ENCODE measurements around the gene STAMBP. TPM values are rescaled to one million over a fixed set of nuclear protein-coding genes. Genes with fewer than 3 reads are reported as not detected.
"Not testable (repeated sequence)": the region's sequence is repeated elsewhere in the genome, so short reads cannot be mapped to it uniquely, and the experiment has no call there.

The STAMBP gene
- 100 to 1,000 TPM in 1 of 2 donors, 10 to 100 TPM in 1; 59.5 to 152 TPM for total RNA-seq

DNA sequence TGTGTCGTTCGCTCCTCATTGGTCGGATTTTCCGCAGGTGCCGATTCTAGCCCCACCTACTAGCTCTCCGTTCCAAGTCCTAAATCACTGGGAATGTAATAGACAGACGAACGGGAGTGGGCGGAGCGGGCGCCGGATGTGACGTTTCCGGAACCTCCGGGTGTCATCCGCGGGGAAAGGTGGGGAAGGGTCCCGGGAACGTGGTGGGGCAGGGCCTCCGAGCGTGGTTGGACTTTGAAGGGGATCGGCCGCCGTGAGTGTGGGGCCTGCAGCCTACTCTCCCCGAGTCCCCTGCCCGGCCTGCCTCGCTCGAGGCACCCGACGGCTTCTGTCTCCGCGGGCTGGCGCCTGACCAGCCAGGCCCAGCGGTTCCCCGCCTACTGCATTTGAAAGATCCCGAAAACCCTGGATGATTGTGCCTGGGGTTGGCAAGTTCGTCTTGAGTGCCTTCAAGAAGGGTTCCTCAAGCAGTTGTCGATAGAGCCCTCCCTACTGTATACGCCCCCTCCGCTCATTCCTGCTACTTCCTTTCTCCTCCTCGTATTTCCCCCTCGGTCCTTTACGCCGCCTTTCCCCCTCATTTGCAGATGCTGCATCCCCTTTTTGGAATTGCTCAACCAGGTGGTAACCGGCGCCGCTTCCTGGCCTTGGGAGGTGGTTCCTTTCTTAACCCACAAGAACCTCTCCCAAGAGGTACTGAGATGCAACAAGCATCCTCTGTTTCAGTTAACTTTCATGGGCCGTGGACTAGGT lies at the start of gene STAMBP:
STAMBP (plus strand) TSS at position 144 of the 753 bp plus-strand sequence. CDS start 1,896 bp downstream, outside the sequence.
- Mint-ChIP-seq H3K9me3 (peaks cover 3% of the 10 kb centered on the region), H3K27ac (peak within 1 kb of the TSS; percentile 94), H3K4me3 (peak within 1 kb of the TSS; percentile 94), H3K36me3 (ENCODE audit: low read depth) (peaks cover 55% of the 10 kb centered on the region), H3K27me3 (no peaks in the 10 kb centered on the region), H3K4me1 (peaks cover 33% of the 10 kb centered on the region)
- peak; percentile 70 for ATAC-seq (replicated peaks)

DNA sequence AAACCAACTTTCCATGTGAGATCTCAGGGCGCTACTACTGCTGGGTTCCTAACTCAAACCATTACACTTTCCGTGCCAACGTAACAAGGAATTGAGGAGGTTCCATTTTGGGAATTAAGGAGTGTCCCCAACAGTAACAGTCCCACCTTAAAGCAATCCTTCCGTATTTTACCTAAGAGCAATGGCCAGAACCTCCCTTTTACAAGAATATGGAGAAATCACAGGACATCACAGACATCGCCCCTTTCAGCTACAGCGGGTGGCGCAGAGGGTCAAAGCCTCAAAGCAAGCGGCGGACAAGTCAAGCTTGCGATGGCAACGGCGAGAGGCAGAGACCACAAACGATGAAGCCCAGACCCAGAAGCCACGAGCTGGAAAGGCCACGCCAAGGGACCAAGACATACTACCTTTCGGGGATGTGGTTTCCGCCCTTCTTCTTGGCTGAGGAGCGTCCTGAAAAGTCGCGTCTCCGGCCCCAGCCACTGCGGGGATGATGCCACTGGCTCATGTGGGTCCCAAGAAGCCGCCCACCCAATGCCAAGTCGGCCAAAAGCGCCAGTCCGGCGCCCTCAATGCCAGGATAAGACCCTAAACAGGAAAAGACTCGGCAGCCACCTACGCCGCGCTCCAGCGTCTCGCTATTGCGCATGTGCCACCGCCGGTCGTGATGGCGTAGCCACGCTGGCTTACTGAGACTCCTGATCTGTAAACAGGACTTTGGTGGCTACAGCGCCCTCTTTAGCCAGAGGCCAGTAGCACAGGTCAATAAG lies 49.1 kb upstream of the STAMBP start, which contains the start of gene DUSP11:
DUSP11 (minus strand) TSS at position 637 of the 770 bp plus-strand sequence; CDS start at position 508, 129 bp downstream.
- Mint-ChIP-seq H3K27me3 (peaks cover 4% of the 10 kb centered on the region), H3K9me3 (no peaks in the 10 kb centered on the region), H3K27ac (peak within 1 kb of the TSS; percentile 99), H3K4me1 (peaks cover 6% of the 10 kb centered on the region), H3K36me3 (ENCODE audit: low read depth) (peaks cover 51% of the 10 kb centered on the region), H3K4me3 (peak within 1 kb of the TSS; percentile 100)
- ATAC-seq (replicated peaks): peak; percentile 99

DNA sequence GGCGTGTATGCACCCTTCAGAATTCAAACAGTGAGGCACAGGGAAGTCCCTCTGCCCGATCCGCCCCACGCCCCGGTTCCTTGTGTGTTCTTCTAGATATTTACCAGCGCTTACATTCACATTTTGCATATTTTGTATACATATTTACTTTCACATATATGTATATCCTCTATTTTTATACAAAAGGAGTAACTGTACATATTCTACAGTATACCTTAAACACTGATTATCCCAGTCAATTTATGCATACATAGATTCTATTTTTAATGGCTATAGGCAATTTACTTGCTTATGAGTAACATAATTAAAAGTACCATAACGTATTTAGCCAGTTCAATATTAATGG lies 48.6 kb upstream of the STAMBP start:
- H3K27ac Mint-ChIP-seq: peak overlapping the region; percentile 99
- peaks cover 46% of the 10 kb centered on the region for H3K36me3 Mint-ChIP-seq (ENCODE audit: low read depth)
- peaks cover 4% of the 10 kb centered on the region for H3K27me3 Mint-ChIP-seq
- peaks cover 6% of the 10 kb centered on the region for H3K4me1 Mint-ChIP-seq
- H3K9me3 Mint-ChIP-seq: no peaks in the 10 kb centered on the region
- peak overlapping the region; percentile 100 for H3K4me3 Mint-ChIP-seq
- ATAC-seq (replicated peaks): no peak

DNA sequence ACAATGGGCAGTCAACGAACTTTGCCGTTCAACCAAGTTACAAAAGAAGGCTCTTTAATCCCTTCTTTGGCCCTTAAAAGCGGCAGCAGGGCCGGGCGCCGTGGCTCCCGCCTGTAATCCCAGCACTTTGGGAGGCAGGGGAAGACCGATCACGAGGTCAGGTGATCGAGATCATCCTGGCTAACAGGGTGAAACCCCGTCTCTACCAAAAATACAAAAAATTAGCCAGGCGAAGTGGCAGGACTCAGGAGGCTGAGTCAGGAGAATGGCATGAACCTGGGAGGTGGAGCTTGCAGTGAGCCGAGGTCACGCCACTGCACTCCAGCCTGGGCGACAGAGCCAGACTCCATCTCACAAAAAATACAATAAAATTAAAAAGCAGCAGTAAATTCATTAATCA lies 45.4 kb upstream of the STAMBP start:
- H3K36me3 Mint-ChIP-seq (ENCODE audit: low read depth): peaks cover 14% of the 10 kb centered on the region
- not testable (repeated sequence) for H3K27me3 Mint-ChIP-seq; H3K27ac Mint-ChIP-seq; H3K4me3 Mint-ChIP-seq; H3K9me3 Mint-ChIP-seq; ATAC-seq (replicated peaks); H3K4me1 Mint-ChIP-seq

DNA sequence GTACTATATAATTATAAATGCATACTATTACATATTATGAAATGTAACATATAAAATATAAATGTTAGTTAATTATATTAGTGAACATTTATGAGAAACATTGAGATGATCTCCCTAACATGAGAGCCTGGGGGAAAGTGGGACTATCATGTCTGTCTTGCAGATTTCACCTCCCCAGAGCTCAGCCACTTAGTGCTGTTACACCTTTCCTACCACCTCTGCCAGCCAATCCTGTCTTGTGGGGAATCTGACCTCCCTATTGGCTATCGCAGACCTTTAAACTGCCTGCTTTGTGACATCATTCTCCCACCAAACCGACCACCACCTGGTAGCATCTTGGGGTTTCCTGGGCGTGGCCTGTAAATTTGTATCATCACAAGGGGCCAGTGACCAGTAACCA lies 44.9 kb upstream of the STAMBP start, which contains the start of gene C2orf78:
C2orf78 (plus strand) TSS at position 301 of the 400 bp plus-strand sequence. CDS start 127 bp downstream, outside the sequence.
- H3K9me3 Mint-ChIP-seq; H3K36me3 Mint-ChIP-seq (ENCODE audit: low read depth); H3K4me3 Mint-ChIP-seq; H3K27ac Mint-ChIP-seq; H3K4me1 Mint-ChIP-seq; H3K27me3 Mint-ChIP-seq; ATAC-seq (replicated peaks): not testable (repeated sequence)

DNA sequence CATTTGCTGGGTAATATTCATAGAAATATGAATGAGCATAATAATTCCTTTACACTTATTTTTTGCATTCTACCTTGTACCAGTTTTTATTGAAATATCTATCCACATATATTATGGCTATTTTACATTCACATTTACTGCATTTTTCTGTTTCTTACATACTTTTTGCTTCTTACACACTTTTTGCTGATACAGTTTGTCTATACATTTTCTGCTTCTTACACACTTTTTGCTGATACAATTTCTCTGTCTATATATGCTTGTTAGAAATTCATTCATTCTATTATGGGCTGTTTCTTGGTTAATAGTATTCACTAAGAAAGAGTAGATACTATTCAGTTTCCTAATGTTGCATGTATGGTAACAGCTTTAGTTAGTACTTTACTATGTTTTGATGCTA lies 16.9 kb upstream of the STAMBP start:
- H3K36me3 Mint-ChIP-seq (ENCODE audit: low read depth): no peaks in the 10 kb centered on the region
- no peak overlapping the region for H3K4me3 Mint-ChIP-seq
- no peaks in the 10 kb centered on the region for H3K4me1 Mint-ChIP-seq
- no peaks in the 10 kb centered on the region for H3K9me3 Mint-ChIP-seq
- no peak for ATAC-seq (replicated peaks)
- H3K27me3 Mint-ChIP-seq: peaks cover 4% of the 10 kb centered on the region
- no peak overlapping the region for H3K27ac Mint-ChIP-seq

DNA sequence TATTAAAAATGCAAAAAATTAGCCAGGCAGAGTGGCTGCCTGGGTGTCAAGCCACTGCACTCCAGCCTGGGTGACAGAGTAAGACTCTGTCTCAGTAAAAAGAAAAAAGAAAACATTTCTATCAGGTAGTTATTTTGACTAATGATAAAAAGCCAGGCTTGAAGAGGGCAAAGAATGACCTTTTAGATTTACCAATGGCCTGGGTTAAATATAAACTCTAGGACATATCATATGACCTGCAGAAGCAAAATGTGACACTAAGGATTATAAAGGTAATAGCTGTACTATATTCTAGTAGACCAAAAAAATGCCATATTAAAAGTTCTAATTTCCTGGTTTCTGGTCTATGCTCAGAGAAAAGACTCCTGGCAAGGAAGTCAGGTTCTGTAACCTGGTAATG lies 16.1 kb upstream of the STAMBP start:
- Mint-ChIP-seq H3K4me1 (no peaks in the 10 kb centered on the region), H3K36me3 (ENCODE audit: low read depth) (no peaks in the 10 kb centered on the region), H3K9me3 (no peaks in the 10 kb centered on the region), H3K4me3 (no peak overlapping the region), H3K27me3 (peaks cover 4% of the 10 kb centered on the region), H3K27ac (no peak overlapping the region)
- ATAC-seq (replicated peaks): no peak

DNA sequence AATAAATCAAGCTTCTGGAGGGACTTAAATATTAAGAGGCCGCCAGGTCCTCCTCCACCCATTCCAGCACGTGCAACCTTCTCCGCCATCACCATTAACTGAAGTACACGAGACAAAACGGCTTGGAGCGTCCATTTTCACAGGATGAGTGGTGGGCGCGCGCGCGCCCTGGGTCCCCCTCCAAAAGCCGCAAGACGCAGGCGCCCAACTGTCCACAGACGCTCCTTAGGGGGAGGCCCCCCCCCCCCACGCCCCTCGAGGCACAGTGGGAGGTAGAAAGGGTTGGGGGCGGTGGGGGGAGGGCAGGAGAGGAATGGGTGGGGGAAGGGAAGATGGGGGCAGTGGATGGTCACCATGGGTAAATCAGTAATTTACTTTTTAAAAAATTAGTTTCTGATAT lies 10.5 kb upstream of the STAMBP start:
- Mint-ChIP-seq H3K27ac (no peak overlapping the region), H3K27me3 (peaks cover 4% of the 10 kb centered on the region), H3K36me3 (ENCODE audit: low read depth) (no peaks in the 10 kb centered on the region), H3K4me3 (no peak overlapping the region), H3K4me1 (peaks cover 10% of the 10 kb centered on the region), H3K9me3 (no peaks in the 10 kb centered on the region)
- ATAC-seq (replicated peaks): no peak

DNA sequence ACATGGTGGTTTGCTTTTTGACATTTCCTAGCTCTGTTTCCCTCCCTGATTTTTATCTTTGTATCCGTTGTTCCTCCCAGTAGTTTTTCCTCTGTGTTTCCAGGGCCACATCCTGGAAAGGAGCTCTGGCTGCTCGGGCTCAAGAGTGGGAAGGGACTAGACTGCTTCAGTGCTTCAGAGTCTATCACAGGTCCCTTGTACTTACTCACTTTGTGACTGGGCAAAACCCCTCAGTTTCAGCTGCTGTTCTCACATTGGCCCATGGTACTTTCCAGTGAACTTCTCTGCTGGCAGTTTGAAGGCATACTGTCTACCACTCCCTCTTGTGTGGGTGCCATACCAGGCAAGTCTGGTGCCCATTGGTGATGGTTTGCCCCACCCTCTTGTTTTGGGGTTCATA lies 7.5 kb upstream of the STAMBP start:
- peak; percentile 95 for ATAC-seq (replicated peaks)
- peaks cover 10% of the 10 kb centered on the region for H3K4me1 Mint-ChIP-seq
- H3K27ac Mint-ChIP-seq: peak overlapping the region; percentile 74
- peak overlapping the region; percentile 43 for H3K4me3 Mint-ChIP-seq
- H3K36me3 Mint-ChIP-seq (ENCODE audit: low read depth): no peaks in the 10 kb centered on the region
- no peaks in the 10 kb centered on the region for H3K9me3 Mint-ChIP-seq
- H3K27me3 Mint-ChIP-seq: no peaks in the 10 kb centered on the region

DNA sequence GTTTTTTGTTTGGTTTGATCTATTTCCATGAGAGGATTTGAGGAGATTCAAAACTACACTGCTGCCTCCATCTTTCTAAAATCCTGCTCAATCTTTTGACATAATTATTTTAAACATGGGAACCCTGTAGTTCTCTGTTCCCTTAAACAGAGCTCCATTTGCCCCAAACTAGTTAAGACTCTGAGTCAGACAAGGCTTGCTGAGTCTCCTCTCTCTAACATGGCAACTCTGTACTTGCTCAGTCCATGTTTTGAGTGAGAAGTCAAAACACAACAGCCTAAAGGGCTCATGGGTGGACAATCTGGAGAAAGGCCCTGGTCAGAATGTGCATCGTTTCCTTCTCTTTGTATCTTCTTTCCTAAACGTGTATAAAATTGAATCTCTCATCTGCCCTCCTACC lies 7.1 kb upstream of the STAMBP start:
- peak; percentile 62 for ATAC-seq (replicated peaks)
- Mint-ChIP-seq H3K27ac (peak overlapping the region; percentile 74), H3K27me3 (no peaks in the 10 kb centered on the region), H3K9me3 (no peaks in the 10 kb centered on the region), H3K36me3 (ENCODE audit: low read depth) (no peaks in the 10 kb centered on the region), H3K4me3 (peak overlapping the region; percentile 43), H3K4me1 (peaks cover 10% of the 10 kb centered on the region)

DNA sequence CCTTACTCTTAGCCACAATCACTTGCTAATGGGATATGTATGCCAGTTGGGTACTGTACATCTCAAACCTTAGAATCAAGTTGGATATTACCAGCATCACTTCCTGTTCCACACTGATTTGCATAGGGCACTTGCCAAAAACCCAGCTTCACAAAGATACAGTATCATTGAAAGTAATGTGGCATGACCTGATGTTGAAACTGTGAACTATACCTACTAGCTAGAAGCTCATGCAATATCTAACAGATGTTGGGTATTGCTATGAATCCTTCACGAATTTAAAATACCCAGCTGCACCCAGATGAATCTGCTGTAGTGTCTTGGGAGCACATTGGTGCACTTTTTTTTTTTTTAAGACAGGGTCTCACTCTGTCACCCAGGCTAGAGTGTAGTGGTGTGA lies 6.5 kb upstream of the STAMBP start:
- Mint-ChIP-seq H3K9me3 (no peaks in the 10 kb centered on the region), H3K27ac (peak overlapping the region; percentile 74)
- peak; percentile 53 for ATAC-seq (replicated peaks)

DNA sequence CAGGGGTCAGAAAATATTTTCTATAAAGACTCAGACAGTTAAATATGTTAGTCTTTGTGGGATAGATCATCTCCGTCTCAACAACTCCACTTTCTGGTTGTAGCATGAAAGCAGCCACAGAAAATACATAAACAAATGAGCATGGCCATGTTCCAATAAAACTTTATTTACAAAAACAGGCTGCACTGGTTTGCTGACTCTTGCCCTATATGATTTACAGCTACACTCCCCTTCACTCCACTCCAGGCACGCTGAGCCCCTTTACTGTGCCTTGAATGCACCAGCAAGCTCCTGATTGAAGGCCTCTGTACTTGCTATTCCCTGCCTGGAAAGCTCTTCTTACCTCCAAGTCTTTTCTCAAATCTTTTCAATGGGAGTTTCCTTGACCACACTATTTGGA lies 5.8 kb upstream of the STAMBP start:
- Mint-ChIP-seq H3K4me3 (no peak overlapping the region), H3K36me3 (ENCODE audit: low read depth) (no peaks in the 10 kb centered on the region), H3K4me1 (peaks cover 15% of the 10 kb centered on the region), H3K27me3 (no peaks in the 10 kb centered on the region), H3K27ac (no peak overlapping the region), H3K9me3 (no peaks in the 10 kb centered on the region)
- no peak for ATAC-seq (replicated peaks)

More for the DNA sequence above, 6.5 kb upstream of the STAMBP start:
- H3K4me3 Mint-ChIP-seq: peak overlapping the region; percentile 43
- H3K27me3 Mint-ChIP-seq: no peaks in the 10 kb centered on the region
- H3K36me3 Mint-ChIP-seq (ENCODE audit: low read depth): no peaks in the 10 kb centered on the region
- peaks cover 10% of the 10 kb centered on the region for H3K4me1 Mint-ChIP-seq

DNA sequence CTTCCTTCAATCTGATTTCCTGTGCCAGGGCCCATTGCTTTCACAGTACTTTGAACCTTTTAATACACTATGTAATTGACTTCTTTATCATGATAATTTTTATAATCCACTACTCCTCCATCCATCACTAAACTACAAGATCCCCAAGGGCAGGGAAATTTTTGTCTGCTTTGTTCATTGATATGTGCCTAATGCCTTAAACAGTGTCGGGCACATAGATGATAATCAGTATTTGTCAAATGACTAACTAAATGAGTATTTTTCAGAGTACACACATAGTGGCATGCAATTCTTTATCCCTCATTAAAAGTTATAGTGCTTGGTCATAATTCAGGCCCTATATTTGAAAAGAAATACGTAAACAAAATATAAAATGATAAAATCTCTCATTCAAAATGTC lies 5.3 kb upstream of the STAMBP start:
- H3K27me3 Mint-ChIP-seq: no peaks in the 10 kb centered on the region
- no peaks in the 10 kb centered on the region for H3K9me3 Mint-ChIP-seq
- peaks cover 16% of the 10 kb centered on the region for H3K4me1 Mint-ChIP-seq
- no peak overlapping the region for H3K4me3 Mint-ChIP-seq
- H3K27ac Mint-ChIP-seq: no peak overlapping the region
- H3K36me3 Mint-ChIP-seq (ENCODE audit: low read depth): no peaks in the 10 kb centered on the region
- ATAC-seq (replicated peaks): no peak

DNA sequence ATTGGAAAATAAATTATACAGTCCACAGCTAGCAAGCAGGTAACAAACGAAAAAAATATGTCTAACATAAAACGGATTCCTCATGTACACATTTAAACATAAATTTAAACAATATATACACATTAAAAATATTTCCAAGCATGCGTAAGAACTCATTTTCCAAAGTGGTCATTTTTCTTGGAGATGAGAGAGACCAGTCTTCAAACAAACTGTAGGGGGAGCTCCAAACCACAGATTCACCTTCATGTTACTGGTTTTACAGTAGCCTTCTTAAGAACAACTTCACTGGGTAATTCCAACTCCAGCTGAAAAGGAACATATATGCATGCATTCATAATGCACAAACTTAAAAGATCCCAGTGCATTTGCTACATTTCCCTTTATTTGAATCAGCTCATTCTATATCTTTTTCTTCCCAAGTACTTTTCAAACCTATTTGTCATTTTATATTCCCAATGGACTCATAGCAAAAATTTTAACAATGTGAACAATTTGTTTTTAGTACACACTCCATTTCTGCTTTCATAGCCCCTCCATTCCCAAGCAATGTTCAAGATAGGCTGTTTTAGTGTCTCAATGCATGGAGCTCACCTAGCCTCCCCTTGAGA lies 4.7 kb upstream of the STAMBP start:
- Mint-ChIP-seq H3K36me3 (ENCODE audit: low read depth) (peaks cover 6% of the 10 kb centered on the region), H3K27ac (no peak overlapping the region)
- no peak for ATAC-seq (replicated peaks)

More for the DNA sequence above, 4.7 kb upstream of the STAMBP start:
- Mint-ChIP-seq H3K9me3 (no peaks in the 10 kb centered on the region), H3K4me1 (peaks cover 19% of the 10 kb centered on the region), H3K4me3 (no peak overlapping the region), H3K27me3 (no peaks in the 10 kb centered on the region)
